ENCODE data around the gene KIAA1549. TPM values are rescaled to one million over a fixed set of nuclear protein-coding genes. Genes with fewer than 3 reads are reported as not detected.

KIAA1549 gene
- total and polyA plus RNA-seq, 4 donors = 0.13 to 0.89 (median 0.42) TPM

DNA sequence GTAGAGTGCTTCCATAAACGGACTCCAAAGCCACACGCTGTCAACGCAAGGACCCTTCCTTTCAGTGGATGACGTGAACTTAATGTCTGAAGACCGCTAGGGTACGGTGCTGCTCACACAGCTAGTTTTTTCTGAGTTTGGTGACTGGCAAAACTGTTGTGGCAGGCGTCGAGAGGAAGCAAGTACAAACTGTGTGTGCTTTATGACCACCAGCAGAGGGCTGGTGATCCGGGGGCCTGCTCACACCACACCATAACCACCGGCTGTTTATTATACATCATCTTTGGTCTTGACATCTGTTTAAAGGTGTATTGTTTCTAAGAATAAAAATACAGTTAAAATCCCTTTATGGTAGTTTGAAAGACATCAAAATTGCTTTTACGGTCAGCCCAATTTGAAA, 146.1 kb downstream of the KIAA1549 start:
- Histone ChIP-seq H3K9ac (ENCODE audit: low read depth in 1 of 2, low read length in 2 of 2) (no peak overlapping the region), H3K4me3 (ENCODE audit: low read depth in 1 of 3, low read length in 3 of 3) (no peak overlapping the region), H3K4me1 (ENCODE audit: control insufficient read depth in 4 of 4, insufficient read depth in 4 of 4, low read length in 3 of 4) (no peaks in the 10 kb centered on the region), H3K27me3 (ENCODE audit: control insufficient read depth in 4 of 4, insufficient read depth in 4 of 4, low read length in 3 of 4) (peaks cover 0 to 3% (median 0%) of the 10 kb centered on the region in 4 donors), H3K9me3 (ENCODE audit: control insufficient read depth in 4 of 4, low read length in 3 of 4) (no peaks in the 10 kb centered on the region), H3K36me3 (ENCODE audit: control insufficient read depth in 4 of 4, insufficient read depth in 3 of 4, low read depth in 1 of 4, low read length in 3 of 4) (no peaks in the 10 kb centered on the region), H3K27ac (ENCODE audit: low read depth in 1 of 2, low read length in 2 of 2) (no peak overlapping the region)
- no peak for DNase-seq (ENCODE audit: low spot score)
- WGBS = 93% methylated on average over 11 of the region's 11 CpGs
- TF ChIP-seq, protein P1, sequence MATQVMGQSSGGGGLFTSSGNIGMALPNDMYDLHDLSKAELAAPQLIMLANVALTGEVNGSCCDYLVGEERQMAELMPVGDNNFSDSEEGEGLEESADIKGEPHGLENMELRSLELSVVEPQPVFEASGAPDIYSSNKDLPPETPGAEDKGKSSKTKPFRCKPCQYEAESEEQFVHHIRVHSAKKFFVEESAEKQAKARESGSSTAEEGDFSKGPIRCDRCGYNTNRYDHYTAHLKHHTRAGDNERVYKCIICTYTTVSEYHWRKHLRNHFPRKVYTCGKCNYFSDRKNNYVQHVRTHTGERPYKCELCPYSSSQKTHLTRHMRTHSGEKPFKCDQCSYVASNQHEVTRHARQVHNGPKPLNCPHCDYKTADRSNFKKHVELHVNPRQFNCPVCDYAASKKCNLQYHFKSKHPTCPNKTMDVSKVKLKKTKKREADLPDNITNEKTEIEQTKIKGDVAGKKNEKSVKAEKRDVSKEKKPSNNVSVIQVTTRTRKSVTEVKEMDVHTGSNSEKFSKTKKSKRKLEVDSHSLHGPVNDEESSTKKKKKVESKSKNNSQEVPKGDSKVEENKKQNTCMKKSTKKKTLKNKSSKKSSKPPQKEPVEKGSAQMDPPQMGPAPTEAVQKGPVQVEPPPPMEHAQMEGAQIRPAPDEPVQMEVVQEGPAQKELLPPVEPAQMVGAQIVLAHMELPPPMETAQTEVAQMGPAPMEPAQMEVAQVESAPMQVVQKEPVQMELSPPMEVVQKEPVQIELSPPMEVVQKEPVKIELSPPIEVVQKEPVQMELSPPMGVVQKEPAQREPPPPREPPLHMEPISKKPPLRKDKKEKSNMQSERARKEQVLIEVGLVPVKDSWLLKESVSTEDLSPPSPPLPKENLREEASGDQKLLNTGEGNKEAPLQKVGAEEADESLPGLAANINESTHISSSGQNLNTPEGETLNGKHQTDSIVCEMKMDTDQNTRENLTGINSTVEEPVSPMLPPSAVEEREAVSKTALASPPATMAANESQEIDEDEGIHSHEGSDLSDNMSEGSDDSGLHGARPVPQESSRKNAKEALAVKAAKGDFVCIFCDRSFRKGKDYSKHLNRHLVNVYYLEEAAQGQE (IDR thresholded peaks at IDR 0.05) = no peak
- TF ChIP-seq RXRA (IDR thresholded peaks at IDR 0.05) = no peak
- TF ChIP-seq FOXA2 (IDR thresholded peaks at IDR 0.05) = no peak
- no peak for TF ChIP-seq HNF4A (conservative IDR thresholded peaks at IDR 0.05)
- no peak for TF ChIP-seq JUND (IDR thresholded peaks at IDR 0.05)
- no peak for TF ChIP-seq TAF1 (conservative IDR thresholded peaks at IDR 0.05)
- TF ChIP-seq YY1 (IDR thresholded peaks at IDR 0.05) = no peak
- no peak for TF ChIP-seq EGR1 (IDR thresholded peaks at IDR 0.05; ENCODE audit: low read depth in 2 of 2)
- no peak for TF ChIP-seq SP1 (IDR thresholded peaks at IDR 0.05)
- TF ChIP-seq, protein P2, sequence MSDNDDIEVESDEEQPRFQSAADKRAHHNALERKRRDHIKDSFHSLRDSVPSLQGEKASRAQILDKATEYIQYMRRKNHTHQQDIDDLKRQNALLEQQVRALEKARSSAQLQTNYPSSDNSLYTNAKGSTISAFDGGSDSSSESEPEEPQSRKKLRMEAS (IDR thresholded peaks at IDR 0.05) = no peak
- TF ChIP-seq, protein P3, sequence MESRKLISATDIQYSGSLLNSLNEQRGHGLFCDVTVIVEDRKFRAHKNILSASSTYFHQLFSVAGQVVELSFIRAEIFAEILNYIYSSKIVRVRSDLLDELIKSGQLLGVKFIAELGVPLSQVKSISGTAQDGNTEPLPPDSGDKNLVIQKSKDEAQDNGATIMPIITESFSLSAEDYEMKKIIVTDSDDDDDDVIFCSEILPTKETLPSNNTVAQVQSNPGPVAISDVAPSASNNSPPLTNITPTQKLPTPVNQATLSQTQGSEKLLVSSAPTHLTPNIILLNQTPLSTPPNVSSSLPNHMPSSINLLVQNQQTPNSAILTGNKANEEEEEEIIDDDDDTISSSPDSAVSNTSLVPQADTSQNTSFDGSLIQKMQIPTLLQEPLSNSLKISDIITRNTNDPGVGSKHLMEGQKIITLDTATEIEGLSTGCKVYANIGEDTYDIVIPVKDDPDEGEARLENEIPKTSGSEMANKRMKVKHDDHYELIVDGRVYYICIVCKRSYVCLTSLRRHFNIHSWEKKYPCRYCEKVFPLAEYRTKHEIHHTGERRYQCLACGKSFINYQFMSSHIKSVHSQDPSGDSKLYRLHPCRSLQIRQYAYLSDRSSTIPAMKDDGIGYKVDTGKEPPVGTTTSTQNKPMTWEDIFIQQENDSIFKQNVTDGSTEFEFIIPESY (IDR thresholded peaks at IDR 0.05) = no peak

DNA sequence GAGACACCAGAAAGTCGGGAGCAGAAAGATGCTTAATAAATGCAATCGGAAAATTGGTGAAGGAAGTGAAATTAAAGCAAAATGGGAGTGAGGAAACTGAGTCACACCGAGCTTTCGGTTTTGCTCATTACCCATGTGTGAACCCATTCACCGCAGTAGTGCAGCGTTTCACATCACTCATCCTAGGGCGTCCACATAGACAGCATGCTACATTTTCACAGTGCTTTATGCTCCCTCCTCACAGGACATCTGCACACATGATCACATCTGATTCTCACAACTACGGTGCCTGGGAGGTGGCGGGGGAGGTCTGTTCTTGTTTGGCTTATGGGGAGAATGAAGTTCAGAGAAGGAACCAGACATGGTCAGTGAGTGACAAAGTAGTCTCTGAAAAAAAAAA, 146.6 kb downstream of the KIAA1549 start:
- WGBS = 91% methylated on average over 9 of the region's 9 CpGs
- Histone ChIP-seq H3K27ac (ENCODE audit: low read depth in 1 of 2, low read length in 2 of 2) (no peak overlapping the region), H3K27me3 (ENCODE audit: control insufficient read depth in 4 of 4, insufficient read depth in 4 of 4, low read length in 3 of 4) (peaks cover 0 to 3% (median 0%) of the 10 kb centered on the region in 4 donors), H3K4me3 (ENCODE audit: low read depth in 1 of 3, low read length in 3 of 3) (no peak overlapping the region), H3K9ac (ENCODE audit: low read depth in 1 of 2, low read length in 2 of 2) (no peak overlapping the region), H3K4me1 (ENCODE audit: control insufficient read depth in 4 of 4, insufficient read depth in 4 of 4, low read length in 3 of 4) (no peaks in the 10 kb centered on the region), H3K9me3 (ENCODE audit: control insufficient read depth in 4 of 4, low read length in 3 of 4) (no peaks in the 10 kb centered on the region), H3K36me3 (ENCODE audit: control insufficient read depth in 4 of 4, insufficient read depth in 3 of 4, low read depth in 1 of 4, low read length in 3 of 4) (no peaks in the 10 kb centered on the region)
- DNase-seq (ENCODE audit: low spot score) = no peak
- TF ChIP-seq FOXA2 (IDR thresholded peaks at IDR 0.05) = no peak
- TF ChIP-seq EGR1 (IDR thresholded peaks at IDR 0.05; ENCODE audit: low read depth in 2 of 2) = no peak
- TF ChIP-seq, protein P1 (IDR thresholded peaks at IDR 0.05) = no peak
